NCI-H2081 treated with DMSO at 0.1 percent for 48 hours (cell line): Measurements from ENCODE around the gene ACVRL1.

Source experiments
- DNase-seq: peaks from one replicate; lab custom pipeline; 2025; lab: John Stamatoyannopoulos, UW

Gene ACVRL1

DNA sequence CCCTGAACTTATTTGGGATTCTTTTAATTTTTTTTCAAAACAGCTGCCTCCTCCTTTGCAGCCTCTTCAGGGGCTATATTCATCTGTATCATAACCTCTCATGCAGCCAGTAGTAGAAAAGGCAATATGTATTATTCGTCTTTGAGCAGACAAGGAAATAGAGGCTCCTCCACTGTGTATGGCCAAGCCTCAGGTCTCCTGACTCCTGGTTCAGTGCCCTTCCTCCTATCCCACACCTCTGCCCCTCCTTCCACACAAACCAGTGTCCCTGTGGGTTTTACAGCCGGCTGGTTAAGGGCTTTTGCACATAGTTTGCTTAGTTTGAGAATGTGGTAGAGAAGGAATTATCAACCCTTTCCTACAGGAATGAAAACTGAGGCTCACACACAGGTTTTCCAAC, 8.8 kb upstream of the ACVRL1 start:
- DNase-seq: no peak

DNA sequence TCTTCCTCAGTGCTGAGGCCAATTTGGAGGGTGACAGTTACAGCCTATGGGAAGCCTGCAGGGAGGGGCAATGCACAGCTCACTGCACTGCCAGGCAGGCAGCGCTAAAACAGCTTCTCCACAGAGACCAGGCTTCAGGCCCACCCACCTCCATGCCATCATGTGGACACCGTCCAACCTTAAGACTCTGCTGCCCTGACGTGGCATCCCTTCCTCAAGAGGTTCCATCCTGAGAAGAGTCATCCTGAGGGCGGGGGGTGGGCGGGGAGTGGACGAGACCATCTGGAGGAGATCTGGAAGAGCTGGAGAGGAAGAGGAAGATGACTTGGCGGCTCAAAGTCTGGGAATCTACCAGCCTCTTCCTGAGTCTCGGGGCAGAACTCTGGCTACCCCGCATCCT, 8.4 kb upstream of the ACVRL1 start:
- no peak for DNase-seq

DNA sequence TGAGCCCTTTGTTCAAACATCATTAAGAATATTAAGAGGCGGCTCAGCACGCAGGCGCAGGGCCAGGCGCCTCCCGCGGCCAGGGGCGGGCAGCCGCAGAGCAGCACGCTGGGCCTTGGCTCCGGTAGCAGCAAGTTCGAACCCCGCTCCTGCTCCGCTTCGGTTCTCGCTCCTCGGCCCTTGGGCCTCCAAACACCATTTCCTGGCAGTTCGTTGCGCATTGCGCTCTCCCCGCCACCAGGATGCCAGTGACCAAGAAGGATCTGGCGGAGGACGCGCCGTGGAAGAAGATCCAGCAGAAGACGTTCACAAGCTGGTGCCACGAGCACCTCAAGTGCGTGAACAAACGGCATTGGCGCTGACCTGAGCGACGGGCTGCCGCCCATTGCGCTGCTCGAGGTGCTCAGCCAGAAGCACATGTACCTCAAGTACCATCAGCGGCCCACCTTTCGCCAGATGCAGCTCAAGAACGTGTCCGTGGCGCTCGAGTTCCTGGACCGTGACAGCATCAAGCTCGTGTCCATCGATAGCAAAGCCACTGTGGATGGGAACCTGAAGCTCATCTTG, 6.9 kb upstream of the ACVRL1 start:
- no peak for DNase-seq

DNA sequence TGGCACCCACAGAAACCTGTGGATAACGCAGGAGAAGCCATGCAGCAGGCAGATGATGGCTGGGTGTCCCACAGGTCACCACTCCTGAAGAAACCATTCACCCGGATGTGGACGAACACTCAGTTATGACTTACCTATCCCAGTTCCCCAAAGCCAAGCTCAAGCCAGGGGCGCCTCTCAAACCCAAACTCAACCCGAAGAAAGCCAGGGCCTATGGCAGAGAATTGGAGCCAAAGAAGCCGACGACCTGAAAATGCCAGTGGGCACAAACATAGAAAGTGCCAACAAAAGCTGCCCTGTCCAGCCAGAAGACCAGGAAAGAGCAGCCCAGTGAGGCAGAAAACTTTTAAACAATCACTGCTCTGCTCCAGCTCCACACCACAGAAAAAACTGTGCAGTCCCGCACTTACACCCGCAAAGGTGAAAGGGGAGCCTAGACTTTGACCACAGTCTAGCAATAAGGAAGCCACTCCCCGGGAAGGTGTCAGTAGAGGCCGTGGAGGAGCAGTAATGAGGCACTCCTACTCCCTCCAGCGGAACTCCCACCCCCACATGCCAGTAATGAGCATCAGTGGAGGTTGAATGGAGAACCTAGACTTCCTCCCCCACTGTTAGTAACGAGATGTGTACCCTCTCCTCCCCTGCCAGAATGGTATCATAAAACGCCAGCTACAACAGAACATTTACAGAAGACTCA, 6.0 kb upstream of the ACVRL1 start:
- DNase-seq: no peak

DNA sequence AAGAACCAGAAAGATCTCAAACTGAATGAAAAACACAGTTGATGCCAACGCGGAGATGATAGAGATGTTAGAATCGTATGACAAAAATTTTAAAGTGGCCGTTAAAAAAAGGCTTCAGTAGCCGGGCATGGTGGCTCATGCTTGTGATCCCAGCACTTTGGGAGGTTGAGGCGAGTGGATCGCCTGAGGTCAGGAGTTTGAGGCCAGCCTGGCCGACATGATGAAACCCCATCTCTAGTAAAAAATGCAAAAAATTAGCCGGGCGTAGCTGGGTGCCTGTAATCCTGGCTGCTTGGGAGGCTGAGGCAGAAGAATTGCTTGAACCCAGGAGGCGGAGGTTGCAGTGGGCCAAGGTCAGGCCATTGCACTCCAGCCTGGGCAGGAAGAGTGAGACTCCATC, 5.4 kb upstream of the ACVRL1 start:
- no peak for DNase-seq

DNA sequence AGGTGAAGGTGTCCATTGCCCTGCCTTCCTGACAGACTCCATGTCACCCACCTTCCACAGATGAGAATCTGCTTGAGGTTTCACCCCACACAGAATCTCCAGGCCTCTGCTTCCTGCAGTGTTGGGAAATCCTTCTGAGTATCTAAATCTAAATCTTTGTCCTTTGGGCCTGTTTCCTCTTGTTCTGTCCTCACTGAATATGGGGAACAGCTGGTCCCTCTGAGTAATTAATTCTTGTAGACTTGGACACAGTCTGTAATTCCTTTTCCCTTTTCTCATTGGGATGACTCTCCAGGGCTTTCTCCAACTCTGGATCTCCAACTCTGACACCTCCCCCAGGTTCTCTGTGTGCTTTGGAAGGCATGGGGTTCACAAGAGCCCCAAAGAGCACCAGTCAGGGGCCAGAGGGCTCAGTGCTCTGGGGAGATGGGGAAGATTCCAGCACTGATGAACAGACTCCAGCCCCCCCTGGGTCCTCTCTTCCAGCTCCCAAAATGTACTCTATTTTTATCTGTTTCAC, 2.3 kb upstream of the ACVRL1 start:
- no peak for DNase-seq

DNA sequence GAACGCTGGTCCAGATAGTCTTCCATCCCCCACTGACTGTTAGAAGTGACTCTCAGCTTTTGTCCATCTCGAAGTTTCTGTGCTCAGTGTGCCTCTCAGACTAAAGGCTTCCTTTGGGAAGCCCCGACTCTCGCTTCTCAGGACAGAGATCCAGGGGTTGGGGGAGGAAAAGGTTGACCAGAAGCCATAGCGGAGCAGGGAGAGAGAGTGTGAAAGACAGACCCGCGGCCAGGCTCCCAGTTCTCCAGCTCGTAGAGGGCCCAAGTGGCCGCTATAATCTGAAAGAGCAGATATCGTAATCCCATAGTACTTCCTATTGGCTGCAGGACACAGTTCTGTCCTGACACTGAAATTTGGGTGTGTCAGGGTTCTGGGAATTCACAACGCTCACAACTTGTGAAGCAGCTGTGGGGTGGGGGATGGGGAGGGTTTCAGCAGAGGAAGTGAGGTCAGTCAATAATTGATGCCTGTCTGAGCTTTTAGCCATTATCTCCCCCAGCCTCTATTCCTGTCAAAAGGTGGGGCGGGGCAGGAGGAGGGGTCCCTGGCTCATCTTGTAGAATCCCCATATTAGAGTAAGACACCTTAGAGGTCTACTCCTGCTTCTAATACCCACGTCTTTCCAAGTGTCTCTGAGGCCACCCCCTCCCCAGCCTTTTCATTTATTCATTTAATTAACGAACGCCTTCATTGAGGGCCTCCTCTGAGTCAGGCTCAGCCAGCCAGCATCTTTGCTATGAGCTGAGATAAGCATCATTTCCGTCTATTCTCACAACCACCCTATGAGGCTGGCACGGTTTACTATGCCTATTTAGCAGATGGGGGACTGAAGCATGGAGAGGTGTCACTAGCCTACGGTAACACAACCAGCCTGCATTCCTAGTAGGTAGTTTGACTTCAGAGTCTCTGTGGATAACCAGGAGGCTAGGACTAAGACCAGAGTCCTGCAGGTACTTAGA, 1.6 kb upstream of the ACVRL1 start:
- DNase-seq: no peak

DNA sequence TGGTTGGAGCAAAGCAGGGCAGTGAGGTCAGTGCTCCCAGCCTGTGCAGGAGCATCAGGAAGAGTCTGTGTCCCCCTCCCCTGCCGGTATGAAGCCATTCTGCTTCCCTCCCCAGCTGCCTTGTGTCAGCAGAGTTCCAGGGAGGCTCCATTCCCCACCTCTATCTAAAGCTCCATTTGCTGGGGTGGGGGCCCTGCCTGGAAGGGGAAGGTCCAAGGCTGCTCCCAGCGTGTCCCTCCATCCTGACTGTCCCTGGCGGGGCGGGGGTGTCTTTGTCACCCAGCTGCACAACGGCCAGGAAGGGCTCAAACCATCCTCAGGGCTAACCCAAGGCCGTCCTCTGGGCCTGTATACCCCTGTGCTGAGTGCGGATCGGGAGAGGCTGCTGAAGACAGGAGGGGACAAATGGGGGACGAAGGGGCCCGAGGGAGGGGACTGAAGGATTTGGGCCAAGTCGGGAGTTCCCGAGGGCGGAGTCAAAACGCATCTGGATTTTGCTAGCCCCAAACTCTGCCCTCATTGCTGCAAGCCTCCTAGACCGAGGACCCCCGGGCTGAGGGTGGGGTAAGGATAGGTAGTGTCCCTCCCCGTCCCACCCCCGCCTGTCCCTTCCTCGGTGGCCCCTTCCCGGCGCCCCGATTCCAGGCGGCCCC, 748 bp upstream of the ACVRL1 start:
- DNase-seq: no peak

DNA sequence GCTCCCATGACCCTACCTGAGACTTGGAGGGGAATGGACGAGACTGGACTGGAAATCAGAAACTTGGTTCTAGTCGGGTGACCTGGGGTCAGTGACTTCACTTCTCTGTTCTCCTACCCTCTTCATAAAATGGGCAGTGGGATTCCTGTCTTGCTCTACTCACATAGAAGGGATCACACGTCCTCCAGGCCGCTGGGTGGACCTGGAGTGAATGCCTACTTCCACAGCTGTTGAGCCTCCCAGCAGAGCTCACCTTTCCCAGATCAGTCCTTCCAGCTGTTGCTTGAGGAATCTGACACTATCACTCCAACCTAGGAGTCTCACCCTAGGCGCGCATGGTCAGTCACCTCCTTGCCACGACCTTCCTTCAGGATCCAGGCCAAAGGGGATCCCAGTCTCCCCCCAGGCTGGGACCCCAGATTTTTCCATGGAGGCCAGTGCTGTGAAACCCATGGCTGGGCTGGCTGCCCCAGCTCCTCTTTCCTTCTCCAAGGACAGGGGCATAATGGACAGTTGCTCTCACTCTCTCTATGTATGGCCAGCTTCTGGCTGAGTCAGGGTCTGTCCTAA, 637 bp downstream of the ACVRL1 start:
- DNase-seq: no peak

DNA sequence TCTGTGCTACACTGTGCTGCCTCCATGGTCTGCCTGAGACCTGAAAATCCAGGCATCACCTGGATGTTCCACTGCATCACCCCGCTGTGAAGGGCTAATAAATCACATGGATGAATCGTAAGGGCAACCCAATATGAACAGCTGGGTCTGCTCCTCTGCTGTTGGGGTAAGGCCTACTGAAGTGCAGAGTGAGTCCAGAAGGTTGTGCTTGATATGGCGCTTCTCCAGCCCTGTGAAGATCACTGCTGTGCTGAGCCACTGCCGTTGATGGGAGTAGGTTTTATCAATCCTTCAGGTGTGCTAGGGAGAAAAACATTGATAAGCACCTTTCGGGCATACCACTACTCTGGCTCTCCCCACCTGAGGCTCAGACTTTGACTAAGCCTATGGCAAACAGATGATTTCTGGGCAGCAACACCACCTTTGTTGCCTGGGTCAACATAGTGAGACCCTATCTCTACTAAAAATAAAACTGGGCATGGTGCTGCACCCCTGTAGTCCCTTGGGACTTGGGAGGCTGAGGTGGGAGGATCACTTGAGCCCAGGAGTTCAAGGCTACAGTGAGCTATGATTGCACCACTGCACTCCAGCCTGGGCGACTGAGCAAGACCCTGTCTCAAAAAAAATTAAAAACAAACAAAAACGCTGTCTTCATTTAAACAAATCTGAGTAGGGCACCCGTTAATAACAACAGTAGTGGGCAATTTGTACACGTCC, 1.7 kb downstream of the ACVRL1 start:
- no peak for DNase-seq

DNA sequence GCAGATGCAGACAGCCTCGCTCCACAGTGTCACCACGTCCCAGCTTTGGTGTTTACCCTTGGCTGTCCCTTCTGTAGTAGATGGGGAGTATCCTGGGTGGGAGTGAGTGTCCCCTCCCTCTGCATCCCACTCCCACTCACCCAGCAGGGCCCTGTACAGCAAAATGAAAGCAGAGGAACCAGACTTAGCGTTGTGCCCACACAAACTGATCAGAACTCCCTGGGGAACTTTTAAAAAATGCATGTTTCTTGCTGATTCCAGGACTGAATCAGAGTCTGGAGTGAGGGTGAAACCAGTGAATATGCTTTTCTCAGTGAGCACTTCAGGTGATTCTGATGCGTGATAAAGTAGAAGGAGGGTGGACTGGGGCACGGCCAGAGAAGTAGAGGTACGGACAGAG, 2.9 kb downstream of the ACVRL1 start:
- no peak for DNase-seq

DNA sequence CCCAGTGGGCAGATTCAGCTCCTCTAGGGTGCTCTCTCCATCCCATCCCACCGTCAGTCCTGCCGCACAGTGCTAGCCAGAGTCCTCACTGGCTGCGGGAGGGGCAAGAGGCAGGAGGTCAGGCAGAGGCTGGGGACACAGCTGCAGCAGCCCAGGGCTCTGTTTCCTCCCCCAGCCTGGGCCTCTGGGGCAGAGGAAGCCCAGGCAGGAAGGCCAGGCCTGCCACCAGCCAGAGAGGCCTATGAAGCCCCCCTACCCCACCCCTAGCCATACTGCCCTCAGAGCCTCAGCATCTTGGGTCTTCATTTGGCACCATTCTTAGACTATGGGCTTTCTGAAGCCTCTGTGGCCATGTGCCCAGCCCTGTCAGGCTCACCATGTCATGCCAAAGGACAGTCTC, 3.4 kb downstream of the ACVRL1 start:
- no peak for DNase-seq

DNA sequence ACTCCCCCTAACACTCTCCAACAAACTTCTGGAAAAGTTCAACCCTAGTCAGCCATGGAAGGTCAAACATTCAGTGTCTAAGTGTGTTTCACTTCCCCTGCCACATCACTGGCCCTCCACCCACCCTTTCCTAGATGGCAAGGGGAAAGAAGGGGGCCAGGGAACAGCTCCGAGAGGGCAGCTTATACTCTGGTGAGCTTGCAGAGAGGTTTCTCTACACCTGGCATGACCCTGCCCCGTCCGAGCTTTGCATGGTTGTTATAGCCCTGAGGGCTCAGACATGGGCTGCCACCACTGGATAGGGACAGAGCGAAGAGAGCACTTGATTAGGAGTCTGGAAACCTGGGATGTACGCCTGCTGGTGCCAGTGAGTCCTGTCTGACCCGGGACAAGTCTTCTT, 4.0 kb downstream of the ACVRL1 start:
- DNase-seq: no peak

DNA sequence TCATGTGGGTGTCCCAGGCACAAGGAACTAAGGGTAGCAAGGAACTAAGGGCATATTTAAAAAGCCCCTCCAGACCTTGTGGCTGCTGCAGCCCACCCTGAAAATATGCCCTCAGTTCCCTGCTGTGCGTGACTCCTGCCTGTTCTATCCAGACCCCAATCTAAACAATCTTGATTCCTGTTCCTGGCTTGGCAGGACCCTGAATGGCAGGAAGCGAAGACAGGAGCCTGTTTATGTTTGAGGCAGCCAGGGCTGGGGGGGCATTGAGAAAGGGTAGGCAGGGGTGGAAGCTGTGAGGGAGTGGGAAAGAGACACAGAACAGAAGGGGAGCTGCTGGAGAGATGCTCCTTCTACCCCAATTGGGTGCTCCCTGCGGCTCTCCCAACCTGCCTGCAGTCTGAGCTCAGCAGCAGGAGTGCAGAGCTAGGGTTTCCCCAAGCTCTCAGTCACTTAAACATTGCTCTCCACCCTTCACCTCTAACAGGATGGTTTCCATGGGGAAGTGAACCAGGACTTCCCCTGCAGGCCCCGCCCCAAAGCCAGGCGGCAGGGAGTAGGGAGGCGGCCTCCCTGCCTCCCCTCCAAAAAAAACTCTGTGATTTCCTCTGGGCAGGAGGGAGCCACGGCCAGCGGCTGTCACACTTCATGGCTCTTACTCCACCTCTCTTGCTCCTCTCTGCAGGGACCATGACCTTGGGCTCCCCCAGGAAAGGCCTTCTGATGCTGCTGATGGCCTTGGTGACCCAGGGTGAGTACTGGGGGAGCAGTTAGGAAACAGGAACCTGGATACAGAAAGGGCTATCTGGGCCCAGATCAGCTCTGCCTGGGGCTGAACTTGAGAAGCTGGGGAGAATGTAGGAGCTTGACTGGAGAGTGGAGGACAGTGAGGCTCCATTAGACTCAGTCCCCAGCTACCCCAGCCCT, 4.7 kb downstream of the ACVRL1 start:
- DNase-seq: no peak

DNA sequence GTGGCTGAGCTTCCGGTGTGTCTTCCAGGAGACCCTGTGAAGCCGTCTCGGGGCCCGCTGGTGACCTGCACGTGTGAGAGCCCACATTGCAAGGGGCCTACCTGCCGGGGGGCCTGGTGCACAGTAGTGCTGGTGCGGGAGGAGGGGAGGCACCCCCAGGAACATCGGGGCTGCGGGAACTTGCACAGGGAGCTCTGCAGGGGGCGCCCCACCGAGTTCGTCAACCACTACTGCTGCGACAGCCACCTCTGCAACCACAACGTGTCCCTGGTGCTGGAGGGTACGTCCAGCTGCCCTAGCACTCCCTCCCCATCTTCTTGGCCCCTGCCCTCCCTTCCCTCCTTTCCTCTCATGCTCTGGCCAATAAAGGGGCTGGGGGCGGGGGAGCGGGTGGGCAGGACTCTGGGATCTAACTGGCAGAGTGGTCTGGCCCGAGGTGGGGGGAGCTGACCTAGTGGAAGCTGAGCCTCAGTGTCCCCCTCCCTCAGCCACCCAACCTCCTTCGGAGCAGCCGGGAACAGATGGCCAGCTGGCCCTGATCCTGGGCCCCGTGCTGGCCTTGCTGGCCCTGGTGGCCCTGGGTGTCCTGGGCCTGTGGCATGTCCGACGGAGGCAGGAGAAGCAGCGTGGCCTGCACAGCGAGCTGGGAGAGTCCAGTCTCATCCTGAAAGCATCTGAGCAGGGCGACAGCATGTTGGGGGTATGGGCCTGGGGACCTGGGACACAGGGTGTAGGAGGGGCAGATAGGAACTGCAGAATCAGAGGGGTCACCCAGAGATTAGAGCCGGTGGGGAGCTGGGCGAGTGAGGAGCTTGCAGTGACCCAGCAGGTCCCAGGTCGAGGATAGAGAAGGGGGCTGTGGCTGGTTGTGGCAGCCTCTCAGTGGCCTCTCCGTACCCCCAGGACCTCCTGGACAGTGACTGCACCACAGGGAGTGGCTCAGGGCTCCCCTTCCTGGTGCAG, 6.0 kb downstream of the ACVRL1 start:
- no peak for DNase-seq

DNA sequence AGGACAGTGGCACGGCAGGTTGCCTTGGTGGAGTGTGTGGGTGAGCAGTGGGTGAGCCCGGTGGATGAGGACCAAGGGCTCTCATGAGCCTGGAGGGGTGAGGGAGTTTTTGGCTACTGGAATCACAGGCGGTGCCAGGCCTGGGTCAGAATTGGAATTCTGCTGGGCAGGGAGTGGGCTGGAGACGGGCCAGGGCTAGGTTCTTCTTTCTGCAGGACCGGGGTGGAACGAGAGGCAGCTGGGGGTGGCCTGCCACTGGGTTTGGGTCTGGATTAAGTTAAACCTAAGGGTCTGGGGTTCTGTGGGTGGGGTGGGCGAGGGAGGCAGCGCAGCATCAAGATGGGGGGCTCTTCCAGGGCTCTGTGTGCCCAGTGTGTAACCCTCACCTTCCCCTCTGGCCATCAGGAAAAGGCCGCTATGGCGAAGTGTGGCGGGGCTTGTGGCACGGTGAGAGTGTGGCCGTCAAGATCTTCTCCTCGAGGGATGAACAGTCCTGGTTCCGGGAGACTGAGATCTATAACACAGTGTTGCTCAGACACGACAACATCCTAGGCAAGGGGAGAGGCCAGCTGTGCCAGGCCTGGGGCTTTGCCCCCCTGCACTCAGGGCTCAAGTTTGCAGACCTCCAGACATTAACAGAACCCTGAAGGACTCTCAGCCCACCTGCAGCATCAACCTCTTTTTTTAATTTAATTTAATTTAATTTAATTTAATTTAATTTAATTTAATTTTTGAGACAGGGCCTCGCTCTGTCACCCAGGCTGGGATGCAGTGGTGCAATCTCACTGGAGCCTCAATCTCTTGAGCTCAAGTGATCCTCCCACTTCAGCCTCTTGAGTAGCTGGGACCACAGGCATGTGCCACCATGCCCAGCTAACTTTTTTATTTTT, 7.0 kb downstream of the ACVRL1 start:
- no peak for DNase-seq

DNA sequence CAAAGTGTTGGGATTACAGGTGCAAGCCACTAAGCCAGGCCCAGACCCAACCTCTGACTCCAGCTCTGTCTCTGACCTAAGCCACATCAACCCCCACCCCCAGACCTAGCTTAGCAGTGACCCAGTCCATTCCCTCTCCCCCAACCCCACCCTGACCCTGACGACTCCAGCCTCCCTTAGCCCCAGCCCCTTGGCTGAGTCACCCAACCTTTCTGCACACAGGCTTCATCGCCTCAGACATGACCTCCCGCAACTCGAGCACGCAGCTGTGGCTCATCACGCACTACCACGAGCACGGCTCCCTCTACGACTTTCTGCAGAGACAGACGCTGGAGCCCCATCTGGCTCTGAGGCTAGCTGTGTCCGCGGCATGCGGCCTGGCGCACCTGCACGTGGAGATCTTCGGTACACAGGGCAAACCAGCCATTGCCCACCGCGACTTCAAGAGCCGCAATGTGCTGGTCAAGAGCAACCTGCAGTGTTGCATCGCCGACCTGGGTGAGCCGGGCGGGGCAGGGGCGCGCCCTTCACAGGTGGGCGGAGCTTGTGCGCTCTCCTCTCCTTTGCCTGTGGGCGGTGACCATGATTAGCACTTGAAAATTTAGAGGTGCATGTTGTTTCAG, 7.8 kb downstream of the ACVRL1 start:
- DNase-seq: no peak

DNA sequence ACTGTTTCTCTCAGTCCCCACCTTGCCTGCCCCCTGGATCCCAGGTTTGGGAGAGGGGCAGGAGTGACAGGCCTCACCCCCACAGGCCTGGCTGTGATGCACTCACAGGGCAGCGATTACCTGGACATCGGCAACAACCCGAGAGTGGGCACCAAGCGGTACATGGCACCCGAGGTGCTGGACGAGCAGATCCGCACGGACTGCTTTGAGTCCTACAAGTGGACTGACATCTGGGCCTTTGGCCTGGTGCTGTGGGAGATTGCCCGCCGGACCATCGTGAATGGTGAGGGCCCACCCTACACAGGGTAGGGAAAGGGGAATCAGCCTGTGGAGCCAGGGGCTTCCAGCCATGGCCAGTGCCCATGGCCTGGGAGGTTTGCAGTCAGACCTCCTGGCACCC, 8.6 kb downstream of the ACVRL1 start:
- no peak for DNase-seq
